GM23248 (cell line): ENCODE results near the gene SLC9A9.

Experiments
- EZH2 ChIP-seq: fragments of 200-600 bp; sonication (generic); IDR thresholded peaks from 2 replicates; pipeline ENCODE4 v1.6.1; 2018; ENCODE audit warnings: antibody characterized with exemption, mild to moderate bottlenecking; ENCODE audit not compliant: insufficient read depth, poor library complexity, severe bottlenecking
- EZH2phosphoT487 ChIP-seq: fragments of 200-600 bp; sonication (generic); IDR thresholded peaks from 2 replicates; pipeline ENCODE4 v1.6.1; 2018; ENCODE audit warnings: antibody characterized with exemption, moderate library complexity, mild to moderate bottlenecking, low read depth; ENCODE audit not compliant: insufficient read depth

- TF ChIP-seq EZH2: no peak
- TF ChIP-seq EZH2phosphoT487: no peak
Measured at GRCh38 chr3:143793971-143794370, 54.3 kb downstream of the SLC9A9 start.
